HG03095 (cell line): ENCODE data around the gene RHOT2.
"Not testable (repeated sequence)": the region's sequence is repeated elsewhere in the genome, so short reads cannot be mapped to it uniquely, and the experiment has no call there.

Experiments
- ATAC-seq: cut with Tn5 transposase; IDR thresholded peaks from one replicate; pipeline ENCODE4 v1.9.1; 2021; ENCODE audit warnings: moderate library complexity; ENCODE audit not compliant: unreplicated experiment

The RHOT2 gene

GRCh38 chr16:712740-713250 is 44.9 kb downstream of the RHOT2 start:
- not testable (repeated sequence) for ATAC-seq

- ATAC-seq, result no peak
Measured at GRCh38 chr16:714079-714478, 46.1 kb downstream of the RHOT2 start.

- ATAC-seq, result peak; percentile 58
Measured at GRCh38 chr16:714558-715476, 46.9 kb downstream of the RHOT2 start, which contains the start of gene METRN. METRN (plus strand) TSS chr16:715118; CDS start chr16:715290, 172 bp downstream.

GRCh38 chr16:715477-716199 is 47.7 kb downstream of the RHOT2 start:
- ATAC-seq, result peak; percentile 5

- ATAC-seq, result no peak
Measured at GRCh38 chr16:716200-716568, 48.3 kb downstream of the RHOT2 start.

- no peak for ATAC-seq
Measured at GRCh38 chr16:716768-717325, 48.9 kb downstream of the RHOT2 start.

- no peak for ATAC-seq
Measured at GRCh38 chr16:717450-718245, 49.7 kb downstream of the RHOT2 start.

- ATAC-seq, result no peak
Measured at GRCh38 chr16:718389-718788, 50.5 kb downstream of the RHOT2 start.

GRCh38 chr16:718922-719321 is 51.0 kb downstream of the RHOT2 start:
- ATAC-seq, result no peak

- no peak for ATAC-seq
Measured at GRCh38 chr16:719815-720446, 52.0 kb downstream of the RHOT2 start.

GRCh38 chr16:720447-720989 is 52.6 kb downstream of the RHOT2 start:
- peak; percentile 6 for ATAC-seq

GRCh38 chr16:720990-721764 is 53.2 kb downstream of the RHOT2 start, which contains the start of gene ANTKMT:
ANTKMT (plus strand) TSS chr16:721146; CDS start chr16:721275, 129 bp downstream.
- peak; percentile 44 for ATAC-seq

GRCh38 chr16:721765-722540 is 54.0 kb downstream of the RHOT2 start:
- ATAC-seq, result no peak

- ATAC-seq, result no peak
Measured at GRCh38 chr16:722835-723633, 55.1 kb downstream of the RHOT2 start.

GRCh38 chr16:723695-724094 is 55.8 kb downstream of the RHOT2 start:
- no peak for ATAC-seq
